GM12878 (cell line): ENCODE data around the gene KLK8. TPM values are rescaled to one million over a fixed set of nuclear protein-coding genes. Genes with fewer than 3 reads are reported as not detected.
"Not testable (repeated sequence)": the region's sequence is repeated elsewhere in the genome, so short reads cannot be mapped to it uniquely, and the experiment has no call there.

Experiments
- ATAC-seq: fragments of 200-7000 bp; cut with Tn5 transposase; 3 replicates; pipeline ENCODE4 v1.9.1; 2020; ENCODE audit warnings: mild to moderate bottlenecking, moderate library complexity
- BruUV-seq: library from RNA; stranded (reverse); fragments of 400-500 nt; replicated peaks from 2 replicates; lab custom pipeline; 2021; lab: Mats Ljungman, UMichigan
- CTCF ChIA-PET: fragments of 300-600 bp; sonication (Branson Sonifier 250); formaldehyde crosslinking; extraction: SDS; loops from one replicate; lab custom pipeline; 2021; ENCODE audit warnings: inconsistent platforms; lab: Yijun Ruan, JAX
- POLR2A ChIA-PET: fragments of 350-600 bp; formaldehyde crosslinking; extraction: SDS; loops from one replicate; lab custom pipeline; 2021; ENCODE audit warnings: inconsistent platforms; lab: Charles Lee
- RAD21 ChIA-PET: fragments of 300-600 bp; sonication (Branson Sonifier 250); formaldehyde crosslinking; loops from one replicate; lab custom pipeline; 2023; ENCODE audit warnings: antibody characterized with exemption; ENCODE audit not compliant: unreplicated experiment; lab: Charles Lee
- SMC1A ChIA-PET: fragments of 300-600 bp; sonication (Branson Sonifier 250); formaldehyde crosslinking; loops from one replicate; lab custom pipeline; 2023; ENCODE audit not compliant: unreplicated experiment, uncharacterized antibody; lab: Charles Lee
- DNase-seq: peaks from one replicate; pipeline ENCODE4 v3.0.0-alpha.2; 2011; ENCODE audit warnings: low read depth, low spot score
- FAIRE-seq: peaks from 3 replicates; lab custom pipeline; 2011; peaks lifted over from hg19 to GRCh38; lab: Jason Lieb, UNC
- H2AFZ ChIP-seq: 2 replicates; pipeline ENCODE4 v1.6.0; 2011; ENCODE audit warnings: low read depth, low read length, control low read depth; ENCODE audit not compliant: control insufficient read depth
- H3K27ac ChIP-seq: 2 replicates; pipeline ENCODE4 v1.5.1; 2011; ENCODE audit warnings: control low read depth; ENCODE audit not compliant: control insufficient read depth, insufficient read depth
- H3K27me3 ChIP-seq, 2 experiments: replicated peaks in 1 of 2; 2 replicates each; pipeline versions ENCODE4 v1.6.0 to v1.6.1; 2011; ENCODE audit warnings: low read length in 1 of 2; ENCODE audit not compliant: control insufficient read depth in 2 of 2, insufficient read depth in 2 of 2
- H3K36me3 ChIP-seq, 2 experiments: 2 replicates each; pipeline ENCODE4 v1.5.1; 2011; ENCODE audit warnings: low read length in 1 of 2; ENCODE audit not compliant: control insufficient read depth in 2 of 2, insufficient read depth in 2 of 2
- H3K4me1 ChIP-seq: 2 replicates; pipeline ENCODE4 v1.6.1; 2011; ENCODE audit warnings: mild to moderate bottlenecking, low read length, moderate library complexity, mixed read lengths; ENCODE audit not compliant: control insufficient read depth, insufficient read depth
- H3K4me2 ChIP-seq: 2 replicates; pipeline ENCODE4 v1.6.0; 2011; ENCODE audit warnings: control low read depth; ENCODE audit not compliant: control insufficient read depth, insufficient read depth
- H3K4me3 ChIP-seq: fragments of 200-600 bp; sonication (generic); 2 replicates; pipeline ENCODE4 v1.5.1; 2016
- H3K79me2 ChIP-seq: 2 replicates; pipeline ENCODE4 v1.6.0; 2011; ENCODE audit warnings: low read length; ENCODE audit not compliant: control insufficient read depth, insufficient read depth
- H3K9ac ChIP-seq: 2 replicates; pipeline ENCODE4 v1.8.0; 2011; ENCODE audit warnings: low read length, control low read depth, mixed read lengths; ENCODE audit not compliant: control insufficient read depth, insufficient read depth
- H3K9me3 ChIP-seq: replicated peaks from 3 replicates; pipeline ENCODE4 v1.5.1; 2011; ENCODE audit warnings: mild to moderate bottlenecking, low read length; ENCODE audit not compliant: control insufficient read depth, insufficient read depth
- H4K20me1 ChIP-seq: 2 replicates; pipeline ENCODE4 v1.6.0; 2011; ENCODE audit not compliant: control insufficient read depth, insufficient read depth
- ATF2 ChIP-seq: IDR thresholded peaks from 2 replicates; pipeline ENCODE4 v1.6.1; 2012; ENCODE audit warnings: low read length, inconsistent platforms
- CHD2 ChIP-seq: IDR thresholded peaks from 2 replicates; pipeline ENCODE4 v1.6.1; 2011; ENCODE audit warnings: low read depth, low read length, improper control_type of control experiment, borderline replicate concordance
- CHD4 ChIP-seq: fragments of 200-600 bp; sonication (generic); IDR thresholded peaks from 2 replicates; pipeline ENCODE4 v1.6.1; 2016; ENCODE audit warnings: mild to moderate bottlenecking
- EED ChIP-seq: sonication (generic); IDR thresholded peaks from 2 replicates; pipeline ENCODE4 v1.6.1; 2016; ENCODE audit warnings: antibody characterized with exemption, low read depth
- HDGF ChIP-seq: fragments of 450-650 bp; IDR thresholded peaks from 2 replicates; pipeline ENCODE4 v1.6.1; 2016; ENCODE audit warnings: antibody characterized with exemption
- KLF5 ChIP-seq: fragments of 450-650 bp; IDR thresholded peaks from 2 replicates; pipeline ENCODE4 v1.6.1; 2014; ENCODE audit warnings: mild to moderate bottlenecking; ENCODE audit not compliant: partially characterized antibody
- MEF2A ChIP-seq: IDR thresholded peaks from 2 replicates; pipeline ENCODE4 v1.6.1; 2011; ENCODE audit warnings: low read depth, mild to moderate bottlenecking, low read length, moderate library complexity; ENCODE audit not compliant: insufficient read depth
- MEF2B ChIP-seq: fragments of 450-650 bp; IDR thresholded peaks from 2 replicates; pipeline ENCODE4 v1.6.1; 2018; ENCODE audit warnings: mild to moderate bottlenecking, moderate library complexity; ENCODE audit not compliant: partially characterized antibody, poor library complexity, severe bottlenecking
- NR2C1 ChIP-seq: fragments of 450-650 bp; IDR thresholded peaks from 2 replicates; pipeline ENCODE4 v1.6.1; 2017; ENCODE audit warnings: antibody characterized with exemption, mild to moderate bottlenecking, moderate library complexity
- POLR2AphosphoS2 ChIP-seq: IDR thresholded peaks from 2 replicates; pipeline ENCODE4 v1.6.1; 2011; ENCODE audit warnings: low read depth, mild to moderate bottlenecking, low read length, improper control_type of control experiment, moderate library complexity
- SIN3A ChIP-seq: IDR thresholded peaks from 2 replicates; pipeline ENCODE4 v1.6.1; 2012; ENCODE audit warnings: low read depth, low read length, improper control_type of control experiment
- TCF12 ChIP-seq: IDR thresholded peaks from 2 replicates; pipeline ENCODE4 v1.6.1; 2011; ENCODE audit warnings: low read depth, mild to moderate bottlenecking, low read length
- YBX1 ChIP-seq: fragments of 450-650 bp; IDR thresholded peaks from 2 replicates; pipeline ENCODE4 v1.6.1; 2016; ENCODE audit warnings: antibody characterized with exemption
- ZNF24 ChIP-seq: fragments of 450-650 bp; IDR thresholded peaks from 2 replicates; pipeline ENCODE4 v1.6.1; 2017; ENCODE audit warnings: antibody characterized with exemption, mild to moderate bottlenecking
- ZNF592 ChIP-seq: fragments of 450-650 bp; IDR thresholded peaks from 2 replicates; pipeline ENCODE4 v1.6.1; 2017; ENCODE audit warnings: mild to moderate bottlenecking, moderate library complexity
- WGBS: methylation state at CpG from one replicate; pipeline ENCODE4 v1.1.6; 2016; ENCODE audit warnings: low lambda C conversion rate; ENCODE audit not compliant: insufficient replicate concordance, insufficient coverage; ENCODE audit errors: missing lambda C conversion rate; 5-methylcytosine and 5-hydroxymethylcytosine counted together
- in situ Hi-C: fragments of 300-500 bp; cut with MboI; formaldehyde crosslinking; loops from 9 replicates; pipeline ENCODE4 v1.14.3; 2018; ENCODE audit warnings: mixed read lengths
- intact Hi-C: fragments of 100-400 bp; cut with micrococcal nuclease; formaldehyde crosslinking; loops from one replicate; pipeline ENCODE4 v1.14.2; 2022; ENCODE audit not compliant: unreplicated experiment
- polyA plus RNA-seq, 11 experiments: library from polyadenylated mRNA; depleted of rRNA in 4 of 11; unstranded in 6 of 11; stranded (reverse) in 5 of 11; fragments of >200 nt; fragmentation: Nextera tagmentation in 4 of 11; fragmentation: Illumina TruSeq in 1 of 11; extraction: Ambion mirVana in 4 of 11; extraction: Trizol in 1 of 11; gene quantifications; 1 replicate in 1 of 11; 2 replicates in 10 of 11; pipeline versions ENCODE4 v1.2.1 to v1.2.3, GENCODE V29; 2011 to 2016; ENCODE audit warnings: inconsistent platforms in 2 of 11, missing spikeins in 2 of 11, low read depth in 1 of 11
- total RNA-seq, 4 experiments: library from RNA; depleted of rRNA in 3 of 4; stranded (reverse); fragments of >200 nt in 3 of 4; fragmentation: Illumina TruSeq in 1 of 4; extraction: Trizol in 1 of 4; gene quantifications; 2 replicates each; pipeline versions ENCODE4 v1.2.1 to v1.2.3, GENCODE V29; 2013 to 2021

KLK8 gene
- total and polyA plus RNA-seq, 10 of the 15 experiments (the other 5 are each of a cell fraction or from before 2014, with no cell fraction given) = not detected

GRCh38 chr19:50972795-50973376, 28.5 kb downstream of the KLK8 start:
- TF ChIP-seq ZNF24 (no peak), YBX1 (no peak), TCF12 (no peak), POLR2AphosphoS2 (no peak), KLF5 (no peak), SIN3A (no peak), MEF2A (no peak), ZNF592 (no peak), NR2C1 (no peak), CHD4 (no peak), CHD2 (no peak), ATF2 (no peak), HDGF (no peak), MEF2B (no peak), EED (no peak)
- H3K9me3 ChIP-seq = no peaks in the 10 kb centered on the region
- H3K4me1 ChIP-seq = no peaks in the 10 kb centered on the region
- ChIA-PET POLR2A (no interaction called here), RAD21 (no interaction called here), CTCF (interaction anchor here (1.8 kb wide), 1 partner anchor 13 kb away, joined by 4 read pairs; no protein-coding TSS in a partner anchor), SMC1A (no interaction called here)
- no peak overlapping the region for H3K4me3 ChIP-seq
- ATAC-seq (no peak), DNase-seq (no peak), FAIRE-seq (no peak)
- H4K20me1 ChIP-seq = no peaks in the 10 kb centered on the region
- H3K27ac ChIP-seq = no peak overlapping the region
- no peaks in the 10 kb centered on the region for H3K79me2 ChIP-seq
- peaks cover 2% of the 10 kb centered on the region in 2 experiments; a peak in 2 of 4 replicates for H3K27me3 ChIP-seq
- no TSS peak for BruUV-seq
- no peak overlapping the region for H2AFZ ChIP-seq
- in situ Hi-C loops (no loop called here), intact Hi-C loops (no loop called here)
- H3K36me3 ChIP-seq = no peaks in the 10 kb centered on the region
- H3K4me2 ChIP-seq = no peak overlapping the region
- 12% methylated on average over 9 of the region's 9 CpGs for whole genome bisulfite sequencing
- no peak overlapping the region for H3K9ac ChIP-seq

- CTCF ChIA-PET, H3K27ac ChIP-seq, intact Hi-C loops, H4K20me1 ChIP-seq, SMC1A ChIA-PET, H3K4me2 ChIP-seq, H2AFZ ChIP-seq, RAD21 ChIA-PET, POLR2A ChIA-PET, in situ Hi-C loops, FAIRE-seq, H3K9ac ChIP-seq, H3K4me1 ChIP-seq, H3K27me3 ChIP-seq, DNase-seq, H3K4me3 ChIP-seq, BruUV-seq, H3K9me3 ChIP-seq, H3K79me2 ChIP-seq, ATAC-seq, H3K36me3 ChIP-seq: not testable (repeated sequence)
- WGBS = 18% methylated on average over 2 of the region's 3 CpGs
These were observed 31.6 kb downstream of the KLK8 start for GRCh38 chr19:50969810-50970209.
